Limb (tissue), 2 donors: Measurements from ENCODE around the gene MAB21L1.
A peak's percentile ranks its signal among the peaks of the same experiment; 100 is the strongest.

Experiments used
- DNase-seq, 2 donors: peaks; one replicate each; pipeline ENCODE4 v3.0.0-alpha.2; 2016; ENCODE audit errors: extremely low spot score in 2 of 2

The MAB21L1 gene

DNA sequence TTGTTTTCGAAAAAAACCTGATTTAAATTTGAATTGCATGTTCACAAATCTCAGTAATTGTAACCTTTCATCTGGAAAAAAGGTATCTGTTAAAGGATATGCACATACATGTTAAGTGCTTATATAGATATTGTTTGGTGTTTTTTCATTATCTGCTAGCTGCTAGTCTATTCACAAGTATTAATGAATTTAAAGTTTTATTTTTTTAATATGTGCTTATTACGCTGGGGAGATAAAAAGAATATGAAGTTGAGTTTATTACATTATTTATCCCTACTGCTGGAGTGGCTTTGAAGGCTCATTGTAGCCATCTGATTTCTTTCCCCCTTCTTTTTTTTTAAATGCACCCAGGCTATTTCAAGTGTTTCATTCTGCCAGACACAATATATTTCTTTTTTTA, 3.9 kb upstream of the MAB21L1 start:
- DNase-seq: no peak

DNA sequence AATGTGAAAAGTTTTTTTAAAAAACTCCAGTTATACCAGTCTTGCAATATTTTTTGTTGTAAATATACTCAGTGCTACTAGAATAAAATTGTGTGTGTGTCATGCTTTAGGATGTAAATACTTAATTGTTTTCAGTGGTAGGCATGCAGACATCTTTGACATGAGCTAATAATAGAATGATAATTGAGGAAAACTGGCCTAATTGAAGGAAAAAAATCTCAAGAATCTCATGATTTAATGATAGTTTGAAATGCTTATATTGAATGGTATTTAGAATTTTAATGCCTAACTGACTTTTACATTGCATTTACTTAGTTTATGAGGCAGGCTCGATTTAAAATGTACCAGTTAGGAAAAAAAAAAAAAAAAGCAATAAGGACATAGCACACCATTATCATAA, 3.2 kb upstream of the MAB21L1 start:
- no peak for DNase-seq

DNA sequence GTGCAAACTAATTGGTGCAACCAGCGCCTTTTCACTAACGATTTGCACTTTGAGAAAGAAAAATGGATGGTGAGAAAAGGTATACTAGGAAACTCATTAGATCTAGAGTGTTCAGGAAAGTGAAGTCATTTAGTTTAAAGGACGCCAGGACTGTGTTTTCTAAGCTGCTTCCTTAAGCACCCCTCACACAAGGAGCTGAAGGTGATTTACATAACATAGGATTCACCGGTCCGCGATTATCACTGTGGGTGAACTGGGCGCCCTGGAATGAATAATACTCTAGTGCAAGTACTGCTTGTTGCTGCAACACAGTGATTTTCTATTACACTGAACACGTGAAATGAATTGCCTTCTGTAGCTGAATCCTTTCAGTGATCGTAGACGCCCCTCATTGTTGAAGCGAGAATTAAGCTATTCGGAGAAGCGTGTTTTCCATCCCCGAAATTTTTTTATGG, 2.6 kb upstream of the MAB21L1 start:
- peak in 1 of 2 donors; percentile 46 for DNase-seq

DNA sequence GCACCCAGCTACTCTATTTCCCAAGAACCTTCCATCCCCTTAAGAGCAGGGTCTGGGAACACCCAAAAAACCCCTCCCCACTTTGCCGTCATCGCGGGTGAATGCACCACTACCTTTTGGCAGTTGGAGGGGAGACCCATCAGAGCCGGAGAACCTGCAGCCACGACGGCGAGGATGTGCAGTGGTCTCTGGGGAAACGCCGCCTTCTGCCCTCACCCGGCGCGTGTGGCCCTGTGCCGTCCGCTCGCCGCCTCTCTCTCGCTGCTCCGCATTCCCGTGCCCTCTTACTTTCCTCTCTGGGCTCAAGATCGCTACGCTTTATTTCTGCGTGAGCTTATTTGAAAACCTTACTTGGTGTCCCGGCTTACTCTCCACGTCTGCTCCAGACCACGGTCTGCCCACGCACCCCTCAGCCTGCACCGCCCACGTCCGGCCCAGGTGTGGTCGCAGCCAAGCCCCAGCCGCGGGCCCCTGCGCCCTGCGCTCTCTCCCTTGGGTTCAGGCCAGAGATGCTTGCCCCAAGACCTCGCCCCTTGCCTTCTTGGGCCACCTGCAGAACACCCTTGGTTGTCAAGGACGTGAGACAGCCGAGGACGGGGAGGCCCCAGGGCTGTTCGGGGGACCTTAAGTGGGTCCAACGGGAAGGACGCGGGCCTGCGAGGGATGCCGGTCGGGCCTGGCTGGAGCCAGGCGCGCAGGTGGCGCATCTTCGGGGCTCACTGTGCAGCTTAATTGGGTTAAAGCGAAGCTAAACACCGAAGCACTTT, 2.0 kb upstream of the MAB21L1 start:
- peak in 1 of 2 donors; percentile 66 for DNase-seq

DNA sequence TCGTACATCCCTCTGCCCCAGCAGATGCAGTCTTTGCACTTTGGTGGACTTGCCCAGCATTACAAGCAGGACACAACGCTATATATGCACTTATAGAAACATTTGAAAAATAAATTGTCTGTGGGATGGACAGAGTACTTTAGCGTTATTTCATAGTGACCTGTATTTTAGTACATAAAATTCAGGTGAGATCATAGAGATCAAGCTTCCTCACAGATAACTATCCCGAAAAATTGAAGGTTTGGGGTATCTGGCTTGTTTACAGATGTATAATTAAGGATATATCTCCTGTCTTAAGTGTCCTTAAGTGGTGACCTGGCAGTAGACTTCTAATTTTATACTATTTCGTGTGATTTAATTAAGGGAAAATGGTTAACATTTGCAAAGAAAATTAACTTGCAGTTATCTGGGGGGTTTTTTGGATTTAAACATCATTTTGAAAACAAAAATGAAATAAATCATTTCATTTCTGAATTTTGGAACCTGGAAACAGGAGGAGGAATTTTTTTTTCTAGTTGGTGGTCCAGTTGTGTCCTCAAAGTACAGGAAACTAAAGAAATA, 977 bp upstream of the MAB21L1 start:
- DNase-seq: no peak

DNA sequence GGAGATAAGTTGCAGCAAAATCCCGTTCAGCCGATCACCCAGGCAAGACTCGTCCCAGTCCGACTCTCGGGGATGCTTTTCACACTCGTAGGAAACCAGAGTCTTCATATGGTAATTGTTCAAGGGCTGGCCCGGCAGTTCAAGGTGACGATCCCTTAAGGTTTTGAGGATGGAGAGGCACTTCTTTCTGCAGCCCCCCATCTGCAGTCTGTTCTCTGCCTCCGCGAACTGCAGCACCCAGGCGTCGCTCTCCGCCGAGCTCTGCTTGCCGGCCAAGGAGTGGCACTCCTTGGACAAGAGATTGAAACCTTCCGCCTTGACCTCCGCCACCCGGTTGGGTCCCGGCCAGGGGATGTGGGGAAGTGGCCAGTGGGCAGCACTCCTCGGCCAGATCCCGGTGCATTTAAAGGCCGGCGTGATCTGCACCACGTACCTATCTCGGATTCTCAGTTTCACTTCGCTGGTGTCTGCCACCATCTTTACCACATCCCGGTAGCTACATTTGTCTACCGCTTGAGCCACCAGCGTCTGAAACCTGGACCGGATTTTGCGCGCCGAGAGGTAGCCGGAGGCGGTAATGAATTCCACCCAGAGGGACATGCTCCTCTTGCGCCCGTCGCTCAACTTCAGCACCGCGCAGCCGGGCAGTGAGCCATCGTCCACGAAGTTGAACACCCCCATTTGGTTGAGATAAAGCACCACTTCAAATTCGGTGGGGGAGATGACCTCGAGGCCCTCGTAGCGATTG, 1.1 kb downstream of the MAB21L1 start:
- peak in 1 of 2 donors; percentile 73 for DNase-seq

DNA sequence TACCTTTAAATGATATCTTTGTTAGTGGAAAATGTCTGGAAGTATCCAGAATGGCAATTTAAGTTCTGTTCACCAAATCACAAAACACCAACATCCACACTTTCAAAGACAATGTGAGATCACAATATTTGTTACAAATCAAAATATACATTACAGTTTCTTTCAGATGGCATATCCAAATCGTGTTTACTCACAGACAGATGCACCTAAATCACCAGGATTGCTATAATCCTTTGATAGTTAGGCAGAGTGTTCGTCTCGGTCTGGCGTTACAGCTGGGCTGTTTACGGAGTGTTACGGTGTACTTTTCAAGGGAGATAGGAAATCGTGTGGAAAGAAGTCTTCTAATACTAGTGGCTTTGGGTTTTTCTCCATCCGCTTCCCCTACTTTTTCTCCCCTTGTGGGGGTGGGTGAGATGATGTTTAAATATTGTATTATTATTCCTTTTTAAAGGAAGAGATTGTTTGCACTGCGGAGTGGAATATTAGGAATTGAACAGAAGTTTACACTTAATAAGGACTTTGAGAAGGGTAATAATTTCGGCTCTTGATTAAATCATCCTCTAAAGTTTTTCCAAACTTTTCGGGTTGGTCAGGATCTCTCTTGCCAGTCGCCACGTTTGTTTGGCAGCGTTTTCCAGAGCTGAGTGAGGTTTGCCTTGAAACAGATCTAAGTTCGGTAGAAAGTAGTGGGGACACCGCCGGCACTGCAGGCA, 1.8 kb downstream of the MAB21L1 start:
- DNase-seq: no peak

DNA sequence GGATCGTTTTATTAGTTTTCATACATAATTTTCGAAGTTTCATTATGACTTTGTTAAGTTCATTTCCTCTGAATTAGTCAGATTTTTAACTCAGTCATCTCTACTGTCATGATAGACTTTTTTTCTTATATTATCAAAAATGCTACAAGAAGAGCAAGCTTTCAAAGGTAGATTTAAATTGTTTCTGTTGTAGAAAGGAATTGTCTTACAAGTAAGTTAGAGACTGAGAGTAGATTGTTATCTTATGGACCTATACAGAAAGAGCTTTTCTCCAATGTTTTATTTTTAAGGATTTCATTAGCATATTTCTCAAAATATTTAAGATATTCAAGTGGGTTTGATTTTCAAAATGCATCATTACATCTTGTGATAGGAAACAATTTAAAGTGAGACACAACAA, 2.7 kb downstream of the MAB21L1 start:
- no peak for DNase-seq

DNA sequence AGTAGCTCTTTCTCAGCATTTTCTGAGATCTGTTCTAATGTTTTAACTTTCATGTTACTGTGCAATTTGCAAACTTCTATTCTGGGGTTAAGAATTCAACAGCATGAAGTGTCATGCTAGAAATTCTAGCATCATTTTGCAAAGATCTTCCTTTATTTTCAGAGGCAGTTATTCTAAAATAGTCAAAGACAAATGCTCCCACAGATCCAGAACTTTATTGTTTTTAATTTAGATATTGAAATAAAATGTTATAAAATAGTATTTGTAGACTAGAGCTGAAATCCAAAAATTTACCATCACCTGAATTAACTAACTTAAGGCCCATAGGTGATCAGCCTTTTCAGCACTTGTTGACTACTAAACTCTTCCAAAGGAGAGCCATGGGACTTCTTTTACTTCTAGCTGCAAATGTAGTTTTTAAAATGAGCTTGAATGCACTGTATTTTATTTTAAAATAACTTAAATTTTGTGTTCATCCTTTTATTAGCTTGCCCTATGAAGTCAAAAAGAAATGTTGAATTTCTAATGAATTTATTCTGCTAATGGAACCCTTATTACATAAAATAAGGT, 3.2 kb downstream of the MAB21L1 start:
- no peak for DNase-seq

DNA sequence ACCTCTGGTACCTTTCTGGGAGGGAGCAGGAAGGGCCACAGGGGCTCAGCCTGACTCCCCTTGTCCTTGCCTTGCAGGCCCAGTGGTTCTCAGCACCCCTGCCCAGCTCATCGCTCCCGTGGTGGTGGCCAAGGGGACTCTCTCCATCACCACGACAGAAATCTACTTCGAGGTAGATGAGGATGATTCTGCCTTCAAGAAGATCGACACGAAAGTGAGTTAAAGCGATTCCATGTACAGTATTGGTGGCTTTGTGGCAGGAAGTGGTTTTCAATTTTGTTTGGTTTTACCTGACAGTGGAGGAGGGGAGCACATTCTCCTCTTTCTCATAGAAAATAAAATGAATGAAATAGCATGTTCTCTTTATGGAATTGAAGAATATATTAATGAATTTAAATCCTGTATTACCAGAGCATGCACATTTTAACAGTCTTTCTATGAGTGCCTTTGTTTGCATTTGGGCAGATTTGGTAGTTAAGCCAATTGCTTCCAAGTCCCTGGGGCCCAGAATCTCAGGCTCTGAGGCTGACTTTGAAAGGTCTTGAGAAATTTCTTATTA, 4.1 kb downstream of the MAB21L1 start:
- peak in 1 of 2 donors; percentile 60 for DNase-seq

DNA sequence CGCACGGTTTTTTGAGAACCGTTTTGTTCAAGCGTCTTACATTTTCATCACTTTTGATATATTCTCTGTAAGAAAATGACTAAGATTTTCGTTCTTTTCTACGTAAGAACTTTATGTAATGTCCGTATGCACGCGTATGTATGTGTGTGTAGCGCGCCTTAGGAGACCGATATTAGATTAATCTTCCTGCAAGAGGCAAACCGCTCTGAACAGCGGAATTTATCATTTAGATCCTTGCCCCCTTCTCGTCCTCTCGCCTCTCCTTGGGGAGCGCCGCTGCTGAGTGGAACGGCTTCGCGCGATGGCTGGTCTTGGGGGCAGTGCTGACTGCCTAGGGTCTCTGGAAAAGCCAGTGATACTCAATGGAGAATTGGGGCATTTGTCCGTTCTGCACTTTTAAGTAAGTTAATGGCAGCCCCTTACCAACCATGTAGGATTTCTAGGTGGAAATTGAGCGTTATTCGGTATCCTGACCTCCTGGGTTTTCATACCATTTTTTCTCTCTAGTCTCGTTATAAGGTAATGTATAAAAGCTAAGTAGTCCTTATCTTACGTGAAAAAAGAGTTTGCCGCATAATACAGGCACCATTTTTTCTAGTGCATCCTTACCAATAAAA, 4.7 kb downstream of the MAB21L1 start:
- DNase-seq: peak in 1 of 2 donors; percentile 69

DNA sequence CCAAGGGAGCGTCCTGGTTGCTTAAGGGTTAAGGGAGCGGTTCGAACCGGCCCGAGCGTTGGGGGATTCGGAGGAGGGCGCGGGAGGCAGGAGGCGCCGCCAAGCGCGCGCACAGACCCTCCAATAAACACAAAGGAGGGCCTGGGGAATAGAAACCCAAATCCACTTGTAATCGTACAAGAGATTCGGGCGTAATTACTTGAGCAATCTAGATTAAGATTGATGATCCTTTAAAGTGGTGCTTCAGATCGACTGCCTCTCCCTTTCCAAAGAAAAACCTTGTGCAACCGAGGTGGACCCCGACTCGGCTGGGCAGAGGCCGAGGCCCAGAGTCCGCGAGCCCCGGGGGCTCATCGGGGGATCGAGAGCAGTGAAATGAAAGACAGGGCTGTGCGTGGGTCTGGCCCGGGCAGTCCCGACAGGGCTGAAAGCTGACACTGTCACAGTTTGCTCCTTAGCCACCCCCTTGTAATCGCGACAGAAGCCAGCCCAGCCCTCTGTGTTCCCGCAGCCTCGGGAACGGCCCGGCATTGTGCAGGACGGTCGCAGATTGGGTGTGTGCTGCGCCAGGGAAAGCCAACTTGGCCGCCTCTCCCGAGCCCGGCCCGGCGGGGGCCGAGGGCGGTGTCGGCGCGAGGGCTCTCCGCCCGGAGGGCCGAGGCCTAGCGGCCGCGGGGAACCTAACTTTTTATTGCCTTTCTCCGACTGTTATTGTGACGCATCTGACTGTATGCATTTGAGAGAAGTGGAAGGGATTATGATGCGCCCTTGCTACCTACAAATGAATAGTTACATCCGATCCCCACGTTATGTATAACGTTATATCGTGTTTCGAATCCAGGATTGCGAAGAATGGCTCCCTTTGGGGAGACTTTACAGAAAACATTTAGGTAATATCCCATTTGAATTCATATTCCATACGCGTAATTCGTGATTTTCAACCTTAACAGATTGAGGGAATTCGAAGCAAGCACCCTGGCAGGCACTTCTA, 5.5 kb downstream of the MAB21L1 start:
- DNase-seq: peak; percentile 78 to 82

DNA sequence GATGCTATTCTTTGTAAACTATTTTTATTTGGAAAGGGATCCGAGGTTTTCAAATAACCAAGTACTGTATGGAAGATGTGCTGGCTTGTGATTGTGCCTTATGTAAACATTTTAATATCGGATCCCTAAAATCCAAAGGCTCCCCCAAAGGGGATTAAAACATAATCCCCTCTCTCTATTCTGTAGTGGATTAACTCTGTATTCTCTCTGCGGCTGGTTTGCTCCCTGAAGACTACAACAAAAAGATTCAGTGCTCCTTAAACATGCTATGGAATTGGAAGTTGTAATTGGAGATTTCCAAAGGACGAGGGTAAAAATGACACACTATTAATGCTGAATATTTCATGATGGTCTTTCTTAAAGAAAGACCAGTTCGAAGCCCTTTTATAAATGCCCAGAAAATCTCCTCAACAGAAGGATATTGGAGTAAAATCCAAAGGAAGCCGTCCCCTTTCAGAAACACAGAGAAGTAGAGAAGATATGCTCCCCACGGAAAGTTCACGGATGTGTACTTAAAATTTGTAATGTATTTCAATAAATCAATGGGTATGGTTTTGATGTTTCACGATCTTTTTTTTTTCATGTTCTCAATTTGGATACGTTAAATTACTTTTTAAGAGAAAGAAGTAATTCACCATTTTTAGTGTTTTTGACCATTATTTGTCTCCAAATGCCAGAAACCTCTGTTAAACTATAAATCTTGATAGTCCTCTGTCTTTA, 6.5 kb downstream of the MAB21L1 start:
- DNase-seq: no peak

DNA sequence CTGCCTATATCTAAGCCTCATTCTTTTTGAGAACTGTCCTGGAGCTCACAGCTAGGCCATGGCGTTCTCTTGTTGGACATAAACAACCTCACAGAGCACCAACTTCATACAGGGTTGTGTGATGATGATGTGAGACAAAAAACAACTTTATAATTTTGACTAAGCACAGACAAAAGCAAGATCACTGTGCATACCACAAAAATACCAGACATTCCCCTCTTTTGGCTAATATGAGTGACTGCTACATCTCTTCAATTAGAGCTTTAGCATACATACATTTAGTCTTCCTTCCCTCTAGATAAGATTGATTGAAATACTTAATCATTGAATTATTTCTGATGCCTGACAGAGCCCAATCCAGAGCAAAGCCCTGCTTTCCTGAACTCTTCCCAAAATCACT, 8.3 kb downstream of the MAB21L1 start:
- no peak for DNase-seq

DNA sequence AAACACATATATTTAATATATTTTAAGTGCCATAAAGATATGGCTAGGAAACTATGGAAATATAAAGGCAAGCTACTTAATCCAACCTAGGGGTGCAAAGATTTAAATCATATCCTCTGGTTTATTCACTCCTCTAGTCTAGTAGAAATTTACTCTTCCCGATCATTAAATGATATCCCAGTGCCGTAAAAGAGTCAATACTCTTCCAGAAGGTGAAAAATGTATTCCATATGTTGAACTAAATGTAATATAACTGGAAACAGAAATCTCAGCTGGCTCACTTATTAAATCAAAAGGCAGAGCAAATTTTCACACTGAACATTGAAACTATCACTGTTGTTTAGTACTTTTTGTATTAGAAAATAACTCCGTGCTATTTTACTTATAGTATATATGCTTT, 11.1 kb downstream of the MAB21L1 start:
- no peak for DNase-seq

DNA sequence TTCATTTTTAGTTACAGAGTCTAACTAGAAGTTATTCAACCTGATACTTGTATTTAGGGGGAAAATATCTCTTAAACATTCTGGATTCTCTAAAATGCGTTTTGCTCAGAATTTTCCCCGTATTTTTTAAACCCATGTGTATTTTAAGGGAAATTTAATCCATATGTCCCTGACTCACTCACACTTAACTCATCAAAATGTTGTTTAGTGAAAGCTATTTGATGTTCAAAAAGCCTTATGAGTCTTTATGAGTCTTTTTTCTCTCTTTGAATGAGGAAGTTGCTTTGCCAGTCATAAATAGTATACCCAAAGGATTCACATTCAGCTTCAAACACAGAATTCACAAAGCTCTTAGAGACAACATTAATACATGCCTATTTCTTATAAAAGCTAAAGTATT, 16.4 kb downstream of the MAB21L1 start:
- no peak for DNase-seq

DNA sequence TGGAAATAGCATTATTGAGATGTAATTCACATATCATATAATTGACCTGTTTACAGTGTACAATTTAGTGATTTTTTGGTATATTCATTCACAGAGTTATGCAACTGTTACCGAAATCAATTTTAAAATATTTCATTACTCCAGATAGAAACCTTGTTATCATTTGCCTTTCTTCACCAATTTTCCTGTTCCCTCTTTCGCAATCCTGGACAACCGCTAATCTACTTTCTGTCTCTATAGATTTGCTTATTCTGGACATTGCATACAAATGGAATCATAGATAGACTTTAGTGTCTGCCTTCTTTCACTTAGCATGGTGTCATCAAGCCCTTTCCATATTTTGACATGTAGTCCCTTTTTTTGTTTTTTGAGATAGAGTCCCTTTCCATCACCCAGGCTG, 19.2 kb downstream of the MAB21L1 start:
- no peak for DNase-seq

DNA sequence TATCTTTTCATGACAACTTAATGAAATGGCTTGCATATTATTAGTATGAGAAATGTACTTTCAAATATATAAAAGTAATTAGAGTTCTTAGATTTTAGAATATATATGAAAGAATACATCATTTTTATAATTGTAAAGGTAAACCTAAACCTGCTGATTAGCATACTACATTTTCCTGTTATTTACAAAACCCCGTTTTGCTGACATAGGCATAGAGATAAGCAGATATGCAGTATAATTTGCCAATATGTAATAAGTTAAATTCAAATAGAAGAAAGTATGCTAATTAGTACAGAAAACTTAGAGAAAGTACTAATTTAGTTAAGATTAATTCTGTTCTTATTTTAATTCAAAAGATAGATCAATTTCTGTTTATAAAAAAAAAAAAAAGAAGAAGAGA, 21.5 kb downstream of the MAB21L1 start:
- DNase-seq: no peak

DNA sequence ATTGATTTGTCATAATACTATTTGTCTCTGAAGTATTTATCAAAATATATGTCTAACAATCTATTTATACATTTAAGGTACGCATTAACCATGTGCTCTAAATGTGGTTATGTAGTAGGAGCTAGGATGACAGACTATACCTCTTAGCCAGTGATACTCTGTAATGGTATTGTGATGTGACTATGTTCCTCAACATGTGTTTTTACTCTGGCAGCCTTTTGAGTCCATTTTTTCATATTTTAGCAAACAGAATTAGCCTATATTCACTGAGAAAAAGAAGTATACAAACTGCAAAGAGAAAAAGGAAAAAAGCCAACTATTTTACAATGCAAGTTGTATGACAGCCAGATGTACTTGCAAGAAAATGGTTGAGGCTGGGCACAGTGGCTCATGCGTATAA, 26.7 kb downstream of the MAB21L1 start:
- DNase-seq: no peak
